Stimulated activated CD8-positive, alpha-beta memory T cell treated with anti-CD3 and anti-CD28 coated beads, Interleukin-12 subunit alpha, Interleukin-12 subunit beta, amount 100 ng/mL, for 1 hour (primary cell): ENCODE measurements around the gene INSL6.
A peak's percentile ranks its signal among the peaks of the same experiment; 100 is the strongest.
"Not testable (repeated sequence)": the region's sequence is repeated elsewhere in the genome, so short reads cannot be mapped to it uniquely, and the experiment has no call there.

Experiments
- DNase-seq: peaks from one replicate; pipeline ENCODE4 v3.0.0-alpha.2; 2020; ENCODE audit warnings: low read depth

Gene INSL6

GRCh38 chr9:5185220-5185840 is at the start of gene INSL6:
Gene INSL6 (minus strand): TSS chr9:5185639. CDS start chr9:5185602, 37 bp downstream.
- no peak for DNase-seq

- no peak for DNase-seq
These were observed 45.8 kb upstream of the INSL6 start, which contains the start of gene INSL4 for GRCh38 chr9:5231212-5231611. Gene INSL4 (plus strand): TSS chr9:5231419. CDS start chr9:5231524, 105 bp downstream.

GRCh38 chr9:5230554-5230953 is 45.1 kb upstream of the INSL6 start:
- DNase-seq = no peak

- no peak for DNase-seq
These were observed 19.6 kb upstream of the INSL6 start for GRCh38 chr9:5205071-5205470.

- no peak for DNase-seq
These were observed 10.0 kb upstream of the INSL6 start for GRCh38 chr9:5195463-5195862.

- DNase-seq = no peak
These were observed 7.9 kb upstream of the INSL6 start for GRCh38 chr9:5193345-5193744.

GRCh38 chr9:5191985-5192384 is 6.5 kb upstream of the INSL6 start:
- no peak for DNase-seq

- no peak for DNase-seq
These were observed 2.9 kb upstream of the INSL6 start for GRCh38 chr9:5188060-5188984.

- DNase-seq = peak; percentile 35
These were observed 1.2 kb upstream of the INSL6 start for GRCh38 chr9:5186416-5187169.

- no peak for DNase-seq
These were observed 663 bp downstream of the INSL6 start for GRCh38 chr9:5184776-5185175.

- not testable (repeated sequence) for DNase-seq
These were observed 4.8 kb downstream of the INSL6 start for GRCh38 chr9:5180631-5181030.

- no peak for DNase-seq
These were observed 7.2 kb downstream of the INSL6 start for GRCh38 chr9:5178126-5178805.

GRCh38 chr9:5146241-5146640 is 39.2 kb downstream of the INSL6 start:
- DNase-seq = no peak

- DNase-seq = no peak
These were observed 41.2 kb downstream of the INSL6 start for GRCh38 chr9:5144217-5144616.

- DNase-seq = no peak
These were observed 45.3 kb downstream of the INSL6 start for GRCh38 chr9:5140151-5140550.

GRCh38 chr9:5122516-5122915 is 62.9 kb downstream of the INSL6 start:
- no peak for DNase-seq

GRCh38 chr9:5122116-5122515 is 63.3 kb downstream of the INSL6 start:
- no peak for DNase-seq

GRCh38 chr9:5113994-5114748 is 71.3 kb downstream of the INSL6 start:
- DNase-seq = no peak
